ENCODE data around the gene TSPAN9. TPM values are rescaled to one million over a fixed set of nuclear protein-coding genes. Genes with fewer than 3 reads are reported as not detected.

Gene TSPAN9
- total RNA-seq, 1 experiment from 2014 or later: 7.7 TPM

DNA sequence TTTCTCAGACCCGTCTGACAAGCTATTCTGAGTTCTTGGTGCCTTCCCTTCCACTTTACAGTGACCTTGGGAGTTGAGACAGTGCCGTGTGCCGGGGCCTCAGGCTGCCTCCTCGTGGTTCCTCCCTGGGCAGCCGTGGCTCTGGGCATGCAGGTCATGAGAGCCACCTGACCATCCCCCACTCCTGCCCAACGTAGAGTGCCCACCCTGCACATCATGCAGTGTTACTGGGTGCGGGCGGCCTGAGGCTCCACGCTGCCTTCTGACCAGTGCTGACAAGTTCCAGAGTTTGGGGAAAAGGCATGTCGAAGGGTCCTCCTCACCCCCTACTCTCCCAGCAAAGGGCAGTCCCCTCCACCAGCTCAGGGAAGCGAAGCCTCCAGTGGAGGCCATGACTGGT, 190.5 kb downstream of the TSPAN9 start:
- H3K4me3 ChIP-seq (ENCODE audit: low read depth in 2 of 2, low read length in 2 of 2): no peak overlapping the region
- BruUV-seq (replicated peaks): no TSS peak
- no peaks in the 10 kb centered on the region for H3K9me3 ChIP-seq (ENCODE audit: control insufficient read depth, insufficient read depth, low read depth, low read length)
- in situ Hi-C loops (cut with HindIII; ENCODE audit: low pct_unique_long_range_greater_than_20kb, low sequenced_read_pairs): no loop called here
- H3K36me3 ChIP-seq (ENCODE audit: control insufficient read depth, insufficient read depth, low read length): no peaks in the 10 kb centered on the region
- CTCF ChIA-PET: no interaction called here
- DNase-seq (ENCODE audit: low read depth, low spot score) (no peak), ATAC-seq (no peak)
- H3K4me1 ChIP-seq (ENCODE audit: control insufficient read depth, insufficient read depth, low read length): no peaks in the 10 kb centered on the region
- H3K27ac ChIP-seq (ENCODE audit: low read length): no peak overlapping the region
- TF ChIP-seq, protein P1, sequence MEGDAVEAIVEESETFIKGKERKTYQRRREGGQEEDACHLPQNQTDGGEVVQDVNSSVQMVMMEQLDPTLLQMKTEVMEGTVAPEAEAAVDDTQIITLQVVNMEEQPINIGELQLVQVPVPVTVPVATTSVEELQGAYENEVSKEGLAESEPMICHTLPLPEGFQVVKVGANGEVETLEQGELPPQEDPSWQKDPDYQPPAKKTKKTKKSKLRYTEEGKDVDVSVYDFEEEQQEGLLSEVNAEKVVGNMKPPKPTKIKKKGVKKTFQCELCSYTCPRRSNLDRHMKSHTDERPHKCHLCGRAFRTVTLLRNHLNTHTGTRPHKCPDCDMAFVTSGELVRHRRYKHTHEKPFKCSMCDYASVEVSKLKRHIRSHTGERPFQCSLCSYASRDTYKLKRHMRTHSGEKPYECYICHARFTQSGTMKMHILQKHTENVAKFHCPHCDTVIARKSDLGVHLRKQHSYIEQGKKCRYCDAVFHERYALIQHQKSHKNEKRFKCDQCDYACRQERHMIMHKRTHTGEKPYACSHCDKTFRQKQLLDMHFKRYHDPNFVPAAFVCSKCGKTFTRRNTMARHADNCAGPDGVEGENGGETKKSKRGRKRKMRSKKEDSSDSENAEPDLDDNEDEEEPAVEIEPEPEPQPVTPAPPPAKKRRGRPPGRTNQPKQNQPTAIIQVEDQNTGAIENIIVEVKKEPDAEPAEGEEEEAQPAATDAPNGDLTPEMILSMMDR (IDR thresholded peaks at IDR 0.05): no peak
- TF ChIP-seq SIN3A (IDR thresholded peaks at IDR 0.05; ENCODE audit: borderline replicate concordance, insufficient read depth, low read depth, low read length) (no peak), POLR2AphosphoS5 (IDR thresholded peaks at IDR 0.05; ENCODE audit: low read depth, low read length) (no peak), TCF7L2 (IDR thresholded peaks at IDR 0.05; ENCODE audit: low read depth, low read length) (no peak)
- TF ChIP-seq, protein P2, sequence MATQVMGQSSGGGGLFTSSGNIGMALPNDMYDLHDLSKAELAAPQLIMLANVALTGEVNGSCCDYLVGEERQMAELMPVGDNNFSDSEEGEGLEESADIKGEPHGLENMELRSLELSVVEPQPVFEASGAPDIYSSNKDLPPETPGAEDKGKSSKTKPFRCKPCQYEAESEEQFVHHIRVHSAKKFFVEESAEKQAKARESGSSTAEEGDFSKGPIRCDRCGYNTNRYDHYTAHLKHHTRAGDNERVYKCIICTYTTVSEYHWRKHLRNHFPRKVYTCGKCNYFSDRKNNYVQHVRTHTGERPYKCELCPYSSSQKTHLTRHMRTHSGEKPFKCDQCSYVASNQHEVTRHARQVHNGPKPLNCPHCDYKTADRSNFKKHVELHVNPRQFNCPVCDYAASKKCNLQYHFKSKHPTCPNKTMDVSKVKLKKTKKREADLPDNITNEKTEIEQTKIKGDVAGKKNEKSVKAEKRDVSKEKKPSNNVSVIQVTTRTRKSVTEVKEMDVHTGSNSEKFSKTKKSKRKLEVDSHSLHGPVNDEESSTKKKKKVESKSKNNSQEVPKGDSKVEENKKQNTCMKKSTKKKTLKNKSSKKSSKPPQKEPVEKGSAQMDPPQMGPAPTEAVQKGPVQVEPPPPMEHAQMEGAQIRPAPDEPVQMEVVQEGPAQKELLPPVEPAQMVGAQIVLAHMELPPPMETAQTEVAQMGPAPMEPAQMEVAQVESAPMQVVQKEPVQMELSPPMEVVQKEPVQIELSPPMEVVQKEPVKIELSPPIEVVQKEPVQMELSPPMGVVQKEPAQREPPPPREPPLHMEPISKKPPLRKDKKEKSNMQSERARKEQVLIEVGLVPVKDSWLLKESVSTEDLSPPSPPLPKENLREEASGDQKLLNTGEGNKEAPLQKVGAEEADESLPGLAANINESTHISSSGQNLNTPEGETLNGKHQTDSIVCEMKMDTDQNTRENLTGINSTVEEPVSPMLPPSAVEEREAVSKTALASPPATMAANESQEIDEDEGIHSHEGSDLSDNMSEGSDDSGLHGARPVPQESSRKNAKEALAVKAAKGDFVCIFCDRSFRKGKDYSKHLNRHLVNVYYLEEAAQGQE (IDR thresholded peaks at IDR 0.05; ENCODE audit: insufficient read depth in 1 of 2, low read depth in 2 of 2, low read length in 1 of 2): no peak
- intact Hi-C loops (cut with micrococcal nuclease; ENCODE audit: unreplicated experiment): no loop called here
- POLR2A ChIA-PET: no interaction called here
- H3K27me3 ChIP-seq (ENCODE audit: control insufficient read depth, insufficient read depth, low read length): no peaks in the 10 kb centered on the region

DNA sequence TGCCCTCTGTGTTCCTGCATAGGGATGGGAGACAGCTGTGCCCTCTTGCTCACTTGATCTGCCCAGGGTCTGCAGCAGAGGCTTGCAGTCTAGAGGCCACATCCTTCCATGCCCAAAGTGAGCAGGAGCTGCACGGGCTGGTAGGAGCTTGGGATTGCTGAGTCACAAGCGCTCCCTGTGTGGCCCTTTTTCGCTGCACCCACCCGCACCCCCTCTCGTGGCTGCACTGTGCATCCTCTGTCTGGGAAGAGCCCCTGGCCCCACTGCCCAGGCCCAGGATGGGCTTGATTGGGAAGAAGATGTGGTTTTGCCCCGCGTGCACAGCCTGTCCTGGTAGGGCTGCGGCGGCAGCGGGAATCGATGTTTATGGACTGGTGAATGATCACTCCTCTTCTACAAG, 192.4 kb downstream of the TSPAN9 start:
- CTCF ChIA-PET: no interaction called here
- in situ Hi-C loops (cut with HindIII; ENCODE audit: low pct_unique_long_range_greater_than_20kb, low sequenced_read_pairs) (no loop called here), intact Hi-C loops (cut with micrococcal nuclease; ENCODE audit: unreplicated experiment) (no loop called here)
- TF ChIP-seq POLR2AphosphoS5 (IDR thresholded peaks at IDR 0.05; ENCODE audit: low read depth, low read length) (no peak), SIN3A (IDR thresholded peaks at IDR 0.05; ENCODE audit: borderline replicate concordance, insufficient read depth, low read depth, low read length) (no peak), TCF7L2 (IDR thresholded peaks at IDR 0.05; ENCODE audit: low read depth, low read length) (no peak)
- TF ChIP-seq, protein P2 (IDR thresholded peaks at IDR 0.05; ENCODE audit: insufficient read depth in 1 of 2, low read depth in 2 of 2, low read length in 1 of 2): no peak
- TF ChIP-seq, protein P1 (IDR thresholded peaks at IDR 0.05): no peak
- no peak for DNase-seq (ENCODE audit: low read depth, low spot score)
- no peaks in the 10 kb centered on the region for H3K4me1 ChIP-seq (ENCODE audit: control insufficient read depth, insufficient read depth, low read length)
- no peak overlapping the region for H3K27ac ChIP-seq (ENCODE audit: low read length)
- no peaks in the 10 kb centered on the region for H3K9me3 ChIP-seq (ENCODE audit: control insufficient read depth, insufficient read depth, low read depth, low read length)
- BruUV-seq (replicated peaks): no TSS peak
- H3K27me3 ChIP-seq (ENCODE audit: control insufficient read depth, insufficient read depth, low read length): no peaks in the 10 kb centered on the region
- no peaks in the 10 kb centered on the region for H3K36me3 ChIP-seq (ENCODE audit: control insufficient read depth, insufficient read depth, low read length)
- ATAC-seq: no peak
- H3K4me3 ChIP-seq (ENCODE audit: low read depth in 2 of 2, low read length in 2 of 2): no peak overlapping the region
- POLR2A ChIA-PET: interaction anchor here (0.8 kb wide), 1 partner anchor 68 kb away, joined by 9 read pairs; no protein-coding TSS in a partner anchor
